IgD-negative memory B cell (primary cell): ENCODE results near the gene NAT8L. TPM values are rescaled to one million over a fixed set of nuclear protein-coding genes. Genes with fewer than 3 reads are reported as not detected.
A peak's percentile ranks its signal among the peaks of the same experiment; 100 is the strongest.

Experiments used
- H3K27ac Mint-ChIP-seq, 3 donors: one replicate each; pipeline ENCODE4 v1.8.0; 2020 to 2022; ENCODE audit warnings: mild to moderate bottlenecking in 3 of 3, mixed read lengths in 3 of 3, moderate library complexity in 1 of 3
- H3K27me3 Mint-ChIP-seq: one replicate; pipeline ENCODE4 v1.8.0; 2021; ENCODE audit warnings: mixed read lengths
- H3K36me3 Mint-ChIP-seq: one replicate; pipeline ENCODE4 v1.8.0; 2020; ENCODE audit warnings: mild to moderate bottlenecking, mixed read lengths
- H3K4me1 Mint-ChIP-seq, 3 donors: one replicate each; pipeline ENCODE4 v1.8.0; 2020 to 2022; ENCODE audit warnings: mixed read lengths in 3 of 3, mild to moderate bottlenecking in 1 of 3
- H3K4me3 Mint-ChIP-seq, 4 donors: one replicate each; pipeline ENCODE4 v1.8.0; 2020 to 2022; ENCODE audit warnings: mild to moderate bottlenecking in 4 of 4, mixed read lengths in 4 of 4, moderate library complexity in 3 of 4
- H3K9me3 Mint-ChIP-seq, 3 donors: one replicate each; pipeline ENCODE4 v1.8.0; 2020 to 2021; ENCODE audit warnings: mixed read lengths in 3 of 3, mild to moderate bottlenecking in 1 of 3
- polyA plus RNA-seq: library from polyadenylated mRNA; unstranded; fragments of 300-500 nt; fragmentation: Illumina TruSeq; gene quantifications from one replicate; pipeline ENCODE4 v1.2.3, GENCODE V29; 2021

NAT8L gene
- polyA plus RNA-seq, 1 donor from 2014 or later, result not detected

GRCh38 chr4:2074588-2074987 is 15.5 kb downstream of the NAT8L start:
- Mint-ChIP-seq H3K27me3 (no peaks in the 10 kb centered on the region), H3K9me3 (no peaks in the 10 kb centered on the region), H3K27ac (no peak overlapping the region)

GRCh38 chr4:2075171-2075986 is 16.3 kb downstream of the NAT8L start:
- no peaks in the 10 kb centered on the region for H3K36me3 Mint-ChIP-seq
- H3K27me3 Mint-ChIP-seq, result no peaks in the 10 kb centered on the region
- H3K27ac Mint-ChIP-seq, result no peak overlapping the region
- H3K9me3 Mint-ChIP-seq, result no peaks in the 10 kb centered on the region
- H3K4me3 Mint-ChIP-seq, result no peak overlapping the region
- H3K4me1 Mint-ChIP-seq, result no peaks in the 10 kb centered on the region

More at GRCh38 chr4:2074588-2074987, 15.5 kb downstream of the NAT8L start:
- H3K4me3 Mint-ChIP-seq, result no peak overlapping the region
- no peaks in the 10 kb centered on the region for H3K36me3 Mint-ChIP-seq
- H3K4me1 Mint-ChIP-seq, result no peaks in the 10 kb centered on the region

GRCh38 chr4:2075987-2076907 is 17.1 kb downstream of the NAT8L start:
- H3K27me3 Mint-ChIP-seq, result no peaks in the 10 kb centered on the region
- no peak overlapping the region for H3K27ac Mint-ChIP-seq
- H3K4me3 Mint-ChIP-seq, result peak overlapping the region in 1 of 4 donors; percentile 60
- no peaks in the 10 kb centered on the region for H3K4me1 Mint-ChIP-seq
- H3K9me3 Mint-ChIP-seq, result no peaks in the 10 kb centered on the region
- no peaks in the 10 kb centered on the region for H3K36me3 Mint-ChIP-seq

GRCh38 chr4:2076908-2077536 is 17.9 kb downstream of the NAT8L start:
- no peak overlapping the region for H3K27ac Mint-ChIP-seq
- no peaks in the 10 kb centered on the region for H3K27me3 Mint-ChIP-seq
- peak overlapping the region in 1 of 4 donors; percentile 60 for H3K4me3 Mint-ChIP-seq
- H3K36me3 Mint-ChIP-seq, result no peaks in the 10 kb centered on the region
- no peaks in the 10 kb centered on the region for H3K9me3 Mint-ChIP-seq
- H3K4me1 Mint-ChIP-seq, result no peaks in the 10 kb centered on the region

- Mint-ChIP-seq H3K4me3 (no peak overlapping the region), H3K27ac (no peak overlapping the region), H3K4me1 (no peaks in the 10 kb centered on the region), H3K9me3 (no peaks in the 10 kb centered on the region), H3K27me3 (no peaks in the 10 kb centered on the region), H3K36me3 (no peaks in the 10 kb centered on the region)
Observed at GRCh38 chr4:2077537-2078460, 18.7 kb downstream of the NAT8L start.

- no peaks in the 10 kb centered on the region for H3K36me3 Mint-ChIP-seq
Observed at GRCh38 chr4:2078584-2078983, 19.5 kb downstream of the NAT8L start.

GRCh38 chr4:2079006-2079405 is 19.9 kb downstream of the NAT8L start:
- no peaks in the 10 kb centered on the region for H3K4me1 Mint-ChIP-seq
- H3K4me3 Mint-ChIP-seq, result no peak overlapping the region
- H3K36me3 Mint-ChIP-seq, result no peaks in the 10 kb centered on the region
- H3K9me3 Mint-ChIP-seq, result no peaks in the 10 kb centered on the region
- H3K27ac Mint-ChIP-seq, result no peak overlapping the region
- H3K27me3 Mint-ChIP-seq, result no peaks in the 10 kb centered on the region

More at GRCh38 chr4:2078584-2078983, 19.5 kb downstream of the NAT8L start:
- no peaks in the 10 kb centered on the region for H3K27me3 Mint-ChIP-seq
- no peaks in the 10 kb centered on the region for H3K9me3 Mint-ChIP-seq
- no peak overlapping the region for H3K27ac Mint-ChIP-seq
- no peaks in the 10 kb centered on the region for H3K4me1 Mint-ChIP-seq
- no peak overlapping the region for H3K4me3 Mint-ChIP-seq

GRCh38 chr4:2079926-2080325 is 20.8 kb downstream of the NAT8L start:
- Mint-ChIP-seq H3K27me3 (no peaks in the 10 kb centered on the region), H3K36me3 (no peaks in the 10 kb centered on the region), H3K27ac (no peak overlapping the region), H3K9me3 (no peaks in the 10 kb centered on the region), H3K4me1 (no peaks in the 10 kb centered on the region), H3K4me3 (no peak overlapping the region)

GRCh38 chr4:2080429-2081300 is 21.5 kb downstream of the NAT8L start:
- Mint-ChIP-seq H3K4me1 (no peaks in the 10 kb centered on the region), H3K4me3 (no peak overlapping the region), H3K27me3 (no peaks in the 10 kb centered on the region), H3K27ac (no peak overlapping the region), H3K9me3 (no peaks in the 10 kb centered on the region), H3K36me3 (no peaks in the 10 kb centered on the region)

- no peaks in the 10 kb centered on the region for H3K9me3 Mint-ChIP-seq
- H3K27me3 Mint-ChIP-seq, result peaks cover 1% of the 10 kb centered on the region
- no peak overlapping the region for H3K27ac Mint-ChIP-seq
- H3K36me3 Mint-ChIP-seq, result peaks cover 1% of the 10 kb centered on the region
- H3K4me1 Mint-ChIP-seq, result no peaks in the 10 kb centered on the region
- peak overlapping the region in 1 of 4 donors; percentile 5 for H3K4me3 Mint-ChIP-seq
Observed at GRCh38 chr4:2081540-2081939, 22.4 kb downstream of the NAT8L start.

- H3K4me1 Mint-ChIP-seq, result no peaks in the 10 kb centered on the region
- peak overlapping the region in 1 of 3 donors; percentile 47 for H3K27ac Mint-ChIP-seq
- H3K36me3 Mint-ChIP-seq, result peaks cover 1% of the 10 kb centered on the region
- H3K4me3 Mint-ChIP-seq, result no peak overlapping the region
- H3K27me3 Mint-ChIP-seq, result peaks cover 1% of the 10 kb centered on the region
- H3K9me3 Mint-ChIP-seq, result no peaks in the 10 kb centered on the region
Observed at GRCh38 chr4:2082118-2082517, 23.0 kb downstream of the NAT8L start.

GRCh38 chr4:2082627-2083026 is 23.5 kb downstream of the NAT8L start:
- Mint-ChIP-seq H3K4me1 (no peaks in the 10 kb centered on the region), H3K27me3 (peaks cover 1% of the 10 kb centered on the region), H3K27ac (no peak overlapping the region), H3K36me3 (peaks cover 1% of the 10 kb centered on the region), H3K9me3 (peaks cover 1 to 3% (median 2%) of the 10 kb centered on the region in 3 donors), H3K4me3 (no peak overlapping the region)

- peaks cover 1% of the 10 kb centered on the region for H3K36me3 Mint-ChIP-seq
- H3K4me1 Mint-ChIP-seq, result no peaks in the 10 kb centered on the region
- H3K27ac Mint-ChIP-seq, result no peak overlapping the region
- peaks cover 1 to 4% (median 2%) of the 10 kb centered on the region in 3 donors for H3K9me3 Mint-ChIP-seq
- peaks cover 1% of the 10 kb centered on the region for H3K27me3 Mint-ChIP-seq
- peak overlapping the region in 1 of 4 donors; percentile 7 for H3K4me3 Mint-ChIP-seq
Observed at GRCh38 chr4:2083116-2083825, 24.1 kb downstream of the NAT8L start.
